Limb (tissue), 2 donors: ENCODE measurements around the gene ENDOV.
A peak's percentile ranks its signal among the peaks of the same experiment; 100 is the strongest.

Source experiments
- DNase-seq, 2 donors: peaks; one replicate each; pipeline ENCODE4 v3.0.0-alpha.2; 2016; ENCODE audit errors: extremely low spot score in 2 of 2

Gene ENDOV

GRCh38 chr17:80414803-80415625, at the start of gene ENDOV:
TSS of gene ENDOV (plus strand) at chr17:80415167. CDS start at chr17:80415195, 28 bp downstream.
- DNase-seq = peak; percentile 97

DNA sequence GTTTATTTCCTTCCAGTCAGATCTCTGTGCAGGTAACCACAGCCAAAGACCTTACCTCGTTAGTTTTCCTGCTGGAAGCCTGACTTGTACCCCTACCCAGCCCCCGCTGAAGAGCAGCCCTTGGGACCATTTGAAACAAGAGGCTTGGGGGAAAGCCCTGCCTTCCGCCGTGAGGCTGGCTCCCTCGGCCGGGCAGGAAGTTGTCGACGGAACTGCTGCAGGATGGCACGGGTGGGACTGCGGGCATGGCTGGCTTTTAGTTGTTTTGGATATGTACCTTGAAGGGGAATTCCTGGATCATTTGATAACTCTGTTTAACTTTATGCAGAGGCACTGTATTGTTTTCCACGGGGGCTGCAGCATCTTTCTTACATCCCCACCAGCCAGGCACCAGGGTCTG, 49.0 kb upstream of the ENDOV start:
- no peak for DNase-seq

DNA sequence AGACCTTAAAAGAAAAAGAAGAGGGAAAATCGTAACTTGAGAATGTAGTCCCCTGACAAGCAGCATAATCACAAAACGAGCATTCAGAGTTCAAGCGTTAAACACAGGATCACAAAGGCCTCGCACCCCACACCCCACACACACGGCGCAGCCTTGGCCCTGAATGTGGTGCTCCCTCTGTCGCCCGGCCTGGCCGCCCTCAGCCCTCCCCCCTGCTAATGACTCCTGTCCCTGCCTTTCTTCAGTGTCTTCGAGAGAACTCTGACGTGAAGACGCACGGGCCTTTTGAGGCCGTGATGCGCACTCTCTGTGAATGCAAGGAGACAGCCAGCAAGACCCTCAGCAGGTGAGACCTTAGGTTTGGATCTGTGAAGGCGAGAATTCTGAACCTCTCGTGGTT, 47.5 kb upstream of the ENDOV start:
- no peak for DNase-seq

DNA sequence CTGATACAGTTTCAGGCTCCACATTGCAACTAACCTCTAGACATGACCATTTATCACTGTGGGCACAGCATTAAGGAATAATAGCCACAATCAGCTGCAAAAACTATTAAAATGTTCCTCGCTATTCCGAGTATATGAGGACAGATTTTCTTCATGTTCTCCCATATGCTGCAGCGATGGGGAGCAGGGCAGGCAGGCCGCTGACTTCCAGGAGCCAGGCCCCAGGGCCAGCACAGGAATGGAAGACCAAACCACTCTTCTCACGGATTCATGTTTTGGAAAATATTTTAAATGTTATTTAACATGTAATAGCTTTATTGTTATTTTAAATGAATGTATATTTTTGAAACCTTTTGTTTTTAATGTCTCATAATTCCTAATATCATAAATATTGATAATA, 43.8 kb upstream of the ENDOV start:
- DNase-seq = no peak

DNA sequence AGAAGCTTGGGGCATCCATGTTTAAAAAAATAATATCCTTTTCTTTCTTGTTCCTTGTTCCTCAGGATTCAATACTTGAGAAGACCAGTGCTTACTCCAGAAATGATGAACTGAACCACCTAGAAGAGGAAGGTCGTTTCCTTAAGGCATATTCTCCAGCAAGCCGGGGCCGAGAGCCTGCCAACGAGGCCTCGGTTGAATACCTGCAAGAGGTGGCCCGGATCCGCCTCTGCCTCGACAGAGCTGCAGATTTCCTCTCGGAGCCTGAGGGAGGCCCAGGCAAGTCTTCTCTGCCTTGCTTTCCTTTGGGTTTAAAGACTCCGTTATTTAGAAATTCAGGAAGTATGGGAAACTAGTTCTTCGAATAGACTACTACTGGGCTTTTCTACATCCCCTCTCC, 42.5 kb upstream of the ENDOV start:
- no peak for DNase-seq

GRCh38 chr17:80372922-80373570, 41.9 kb upstream of the ENDOV start:
- no peak for DNase-seq

DNA sequence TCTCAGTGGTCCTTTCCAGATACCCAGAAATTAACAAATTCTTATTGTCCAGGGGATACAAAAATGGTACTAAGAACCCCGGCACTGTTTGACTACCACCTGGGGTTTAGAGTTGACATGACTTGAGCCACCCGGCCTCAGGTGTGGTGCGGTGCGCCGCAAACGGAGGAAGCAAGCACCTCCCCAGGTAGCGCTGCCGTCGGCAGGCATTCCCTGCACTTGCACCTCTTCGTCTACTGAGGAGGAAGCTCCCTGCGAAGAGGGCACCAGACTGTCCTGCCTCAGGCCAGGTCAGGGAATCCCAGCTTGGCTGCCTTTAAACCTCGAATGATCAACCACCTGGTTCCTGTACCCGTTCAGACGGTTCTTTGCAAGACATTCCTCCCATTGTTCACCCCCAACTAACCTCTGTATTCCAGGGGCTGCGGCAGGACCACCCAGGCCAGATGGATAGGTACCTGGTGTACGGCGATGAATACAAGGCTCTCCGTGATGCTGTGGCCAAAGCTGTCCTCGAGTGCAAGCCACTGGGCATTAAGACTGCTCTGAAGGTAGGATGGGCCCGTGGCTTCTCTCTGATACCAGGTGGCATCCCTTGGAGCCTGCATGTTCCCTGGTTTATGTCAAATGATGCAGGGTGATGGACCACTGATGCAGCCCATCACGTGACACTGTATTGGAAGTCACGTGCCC, 40.8 kb upstream of the ENDOV start:
- no peak for DNase-seq

DNA sequence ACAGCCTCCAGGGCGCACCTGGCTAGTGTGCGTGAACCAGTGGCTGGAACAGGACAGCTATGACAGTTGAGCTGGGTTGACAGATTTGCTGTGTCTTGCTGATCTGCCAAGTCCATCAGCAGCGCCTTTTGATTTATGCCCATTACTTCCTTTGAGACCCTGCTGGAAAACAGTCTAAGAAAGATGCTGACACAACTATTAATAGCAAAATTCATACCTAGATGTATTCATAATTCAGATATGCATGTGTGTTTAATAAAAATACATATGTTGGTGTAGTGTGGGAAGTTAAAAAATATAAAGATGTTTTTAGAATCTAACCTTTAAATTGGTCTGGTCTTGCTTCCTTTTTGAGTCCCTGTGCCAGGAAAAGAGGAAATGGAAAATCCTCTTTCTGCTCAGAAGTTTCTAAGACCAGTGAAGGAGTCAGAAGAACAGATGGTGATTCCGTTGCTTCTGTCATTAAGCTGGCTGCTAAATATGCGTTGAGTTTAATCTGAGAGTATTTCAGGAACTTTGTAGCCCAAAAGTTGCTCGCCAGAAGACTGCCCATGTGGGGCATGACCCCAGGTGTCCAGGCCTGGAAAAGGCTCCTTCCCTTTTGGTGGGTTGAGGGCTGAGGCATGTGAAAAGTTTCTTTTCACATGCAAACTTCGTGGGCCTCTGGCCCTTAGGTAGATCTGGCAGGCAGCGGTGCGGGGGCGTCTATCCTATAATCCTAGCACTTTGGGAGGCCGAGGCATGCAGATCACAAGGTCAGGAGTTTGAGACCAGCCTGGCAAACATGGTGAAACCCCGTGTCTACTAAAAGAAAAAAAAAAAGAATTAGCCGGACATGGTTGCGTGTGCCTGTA, 40.0 kb upstream of the ENDOV start:
- peak in 1 of 2 donors; percentile 20 for DNase-seq

GRCh38 chr17:80376531-80376930, 38.4 kb upstream of the ENDOV start:
- no peak for DNase-seq

DNA sequence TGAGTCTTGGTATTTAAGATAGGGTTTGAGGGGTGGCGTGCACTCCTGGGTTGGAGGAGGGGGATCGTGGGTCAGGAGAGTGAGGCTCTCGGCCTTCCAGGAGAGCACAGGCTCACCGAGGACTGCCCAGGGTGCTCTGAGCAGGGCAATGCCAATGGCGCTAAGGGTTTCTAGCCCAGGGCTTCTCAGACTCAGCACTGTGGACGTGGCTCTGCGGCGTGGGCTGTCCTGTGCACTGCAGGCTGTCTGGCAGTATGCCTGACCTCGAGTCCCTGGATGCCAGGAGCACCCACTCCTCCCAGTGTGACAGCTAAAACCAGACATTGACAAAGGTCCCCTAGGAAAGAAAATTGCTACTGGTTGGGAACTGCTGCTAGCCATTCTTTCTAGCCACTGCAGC, 37.2 kb upstream of the ENDOV start:
- no peak for DNase-seq

GRCh38 chr17:80379348-80379747, 35.6 kb upstream of the ENDOV start:
- no peak for DNase-seq

GRCh38 chr17:80380068-80380467, 34.9 kb upstream of the ENDOV start:
- DNase-seq = no peak

- DNase-seq = no peak
These were observed 34.4 kb upstream of the ENDOV start for GRCh38 chr17:80380555-80381002.

- DNase-seq = no peak
These were observed 33.5 kb upstream of the ENDOV start for GRCh38 chr17:80381416-80381923.

DNA sequence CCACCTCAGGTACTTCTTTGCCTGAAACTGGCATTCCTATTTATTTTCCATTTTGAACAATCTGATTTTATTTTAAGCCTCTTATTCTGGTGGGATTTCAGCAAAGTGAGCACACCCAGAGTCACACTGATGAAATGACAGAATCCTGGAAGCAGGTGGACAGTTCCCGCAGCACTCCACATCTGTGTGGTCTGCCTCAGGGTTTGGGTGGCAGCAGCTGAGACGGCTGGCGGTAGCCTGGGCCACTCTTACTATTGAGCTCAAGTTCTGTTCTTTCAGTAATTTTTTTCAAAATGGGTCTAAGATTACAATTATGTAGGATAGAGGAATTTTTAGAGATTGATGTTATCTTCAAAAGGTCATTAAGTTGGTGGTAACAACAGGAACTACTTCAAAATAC, 32.5 kb upstream of the ENDOV start:
- no peak for DNase-seq

DNA sequence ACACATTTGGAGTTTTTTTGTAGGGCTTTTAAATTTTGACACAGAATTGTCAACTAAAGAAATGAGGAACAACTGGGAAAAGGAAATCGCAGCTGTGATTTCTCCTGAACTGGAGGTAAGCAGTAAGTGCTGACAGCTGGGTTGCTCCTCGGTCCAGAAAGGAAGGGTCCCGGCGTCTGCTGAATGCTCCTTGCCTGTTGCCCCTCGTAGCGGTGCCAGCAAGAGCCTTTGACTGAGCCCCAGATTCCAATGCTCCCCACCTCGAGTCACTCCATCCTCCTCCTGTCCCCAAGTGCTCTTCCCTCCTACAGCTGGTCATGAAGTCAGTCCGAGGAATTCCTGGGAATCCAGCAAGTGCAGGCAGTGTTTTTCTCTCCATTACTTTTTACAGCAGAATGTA, 32.0 kb upstream of the ENDOV start:
- DNase-seq = no peak

DNA sequence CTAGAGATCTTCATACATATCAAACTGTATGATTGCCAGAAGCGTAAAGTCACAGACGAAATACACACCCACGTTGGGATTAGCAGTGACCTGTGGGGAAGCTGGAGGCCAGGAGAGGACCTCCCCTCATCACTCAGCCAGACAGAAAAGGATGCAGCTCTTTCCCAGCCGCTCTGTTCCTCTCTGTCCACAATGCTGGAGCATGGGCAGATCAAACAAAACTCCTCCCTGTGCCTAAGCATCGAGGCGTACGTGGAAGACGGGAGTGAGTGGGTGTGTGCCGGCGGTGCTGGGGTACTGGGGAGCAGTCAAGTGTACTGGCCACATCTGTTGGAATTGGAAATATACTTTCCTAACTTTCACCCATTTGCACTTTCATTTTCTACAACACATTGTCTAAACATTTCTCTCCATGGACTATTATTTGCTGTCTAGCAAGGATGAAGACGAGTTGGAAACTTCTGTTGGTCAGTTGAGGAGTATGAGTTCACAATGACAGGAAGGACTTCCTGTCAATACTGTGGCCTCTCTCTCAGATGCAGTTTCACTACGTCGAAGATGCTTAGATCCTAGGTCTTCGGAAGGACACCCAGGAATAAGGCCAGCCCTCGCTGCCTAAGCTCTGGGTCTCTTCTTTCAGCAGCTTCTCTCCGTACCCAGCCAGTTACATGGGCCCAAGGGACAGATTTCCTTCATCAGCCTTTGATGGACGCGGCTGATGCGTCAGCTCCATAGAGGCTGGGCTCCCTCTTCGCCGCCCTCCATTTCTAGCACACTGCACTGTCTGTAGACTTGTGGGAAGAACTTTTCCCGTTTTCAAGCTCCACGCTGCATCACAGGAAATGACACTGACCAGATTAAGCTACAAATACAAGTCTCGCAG, 30.6 kb upstream of the ENDOV start:
- no peak for DNase-seq

DNA sequence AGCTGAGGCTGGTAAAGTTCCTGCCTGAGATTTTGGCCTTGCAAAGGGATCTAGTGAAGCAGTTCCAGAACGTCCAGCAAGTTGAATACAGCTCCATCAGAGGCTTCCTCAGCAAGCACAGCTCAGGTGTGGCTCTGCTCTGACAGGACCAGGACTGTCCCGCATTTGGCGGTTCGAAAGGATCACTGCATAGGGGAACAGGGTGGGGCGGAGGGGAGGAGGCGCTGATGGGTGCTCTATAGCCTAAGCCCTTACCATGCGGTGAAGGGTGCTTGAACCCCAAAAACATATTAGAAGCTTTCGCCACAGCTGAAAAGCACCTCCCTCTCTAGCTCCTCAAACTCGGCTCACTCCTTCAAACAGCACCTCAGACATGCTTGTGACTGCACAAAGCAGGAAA, 29.9 kb upstream of the ENDOV start:
- no peak for DNase-seq

- no peak for DNase-seq
These were observed 28.6 kb upstream of the ENDOV start for GRCh38 chr17:80386341-80386740.

- DNase-seq = no peak
These were observed 27.9 kb upstream of the ENDOV start for GRCh38 chr17:80387071-80387470.
